Testis (tissue), 3 donors: ENCODE data around the gene SLC7A7. TPM values are rescaled to one million over a fixed set of nuclear protein-coding genes. Genes with fewer than 3 reads are reported as not detected.

Source experiments
- DNase-seq: peaks from one replicate; pipeline ENCODE4 v3.0.0-alpha.2; 2019
- H3K27ac ChIP-seq, 2 donors: fragments of 200-600 bp; sonication (generic); one replicate each; pipeline ENCODE4 v1.5.1; 2019
- H3K27me3 ChIP-seq: fragments of 200-600 bp; sonication (generic); one replicate; pipeline ENCODE4 v1.5.1; 2019
- H3K36me3 ChIP-seq: fragments of 200-600 bp; sonication (generic); one replicate; pipeline ENCODE4 v1.5.1; 2017; ENCODE audit warnings: low read depth; ENCODE audit errors: missing control alignments
- H3K4me1 ChIP-seq: fragments of 200-600 bp; sonication (generic); one replicate; pipeline ENCODE4 v1.5.1; 2019
- H3K4me3 ChIP-seq, 2 donors: fragments of 200-600 bp; sonication (generic); one replicate each; pipeline ENCODE4 v1.5.1; 2017 to 2019
- H3K9me3 ChIP-seq: fragments of 200-600 bp; sonication (generic); one replicate; pipeline ENCODE4 v1.5.1; 2017
- CTCF ChIP-seq, 3 experiments: fragments of 450-650 bp in 2 of 3; fragments of 200-600 bp in 1 of 3; sonication (generic) in 1 of 3; IDR thresholded peaks; one replicate each; pipeline ENCODE4 v1.5.1; 2016 to 2019; ENCODE audit warnings: antibody characterized with exemption in 3 of 3, mild to moderate bottlenecking in 2 of 3, moderate library complexity in 1 of 3
- POLR2A ChIP-seq: fragments of 450-650 bp; IDR thresholded peaks from one replicate; pipeline ENCODE4 v1.6.1; 2017; ENCODE audit warnings: antibody characterized with exemption, mild to moderate bottlenecking, moderate library complexity
- WGBS, 2 donors: methylation state at CpG; one replicate each; pipeline ENCODE4 v1.1.5; 2018; 5-methylcytosine and 5-hydroxymethylcytosine counted together
- intact Hi-C: fragments of 100-400 bp; cut with DNase I; formaldehyde crosslinking; loops from one replicate; pipeline ENCODE4 v1.15.1; 2023; ENCODE audit warnings: low total_unique reads
- polyA plus RNA-seq: library from polyadenylated mRNA; stranded (reverse); fragments of 350-450 nt; fragmentation: Illumina TruSeq; extraction: RNeasy Lipid Tissue Mini Kit (QIAGEN cat#74804); gene quantifications from one replicate; pipeline ENCODE4 v1.2.3, GENCODE V29; 2014; ENCODE audit warnings: low read depth, low replicate concordance; ENCODE audit not compliant: insufficient read depth
- total RNA-seq, 2 donors: library from RNA; depleted of rRNA; stranded (reverse); fragments of >200 nt; gene quantifications; one replicate each; pipeline ENCODE4 v1.2.3, GENCODE V29; 2016

SLC7A7 gene
- total and polyA plus RNA-seq, 3 donors from 2014 or later, result 22.2 to 77.1 (median 34.7) TPM

GRCh38 chr14:22802860-22803686 is 12.2 kb downstream of the SLC7A7 start:
- H3K4me3 ChIP-seq, result no peak overlapping the region
- no peaks in the 10 kb centered on the region for H3K4me1 ChIP-seq
- no peaks in the 10 kb centered on the region for H3K9me3 ChIP-seq
- intact Hi-C loops, result no loop called here
- DNase-seq, result no peak
- H3K27ac ChIP-seq, result no peak overlapping the region
- no peaks in the 10 kb centered on the region for H3K36me3 ChIP-seq
- no peaks in the 10 kb centered on the region for H3K27me3 ChIP-seq
- WGBS, 2 donors, result 85 to 87% methylated on average over 12 of the region's 12 CpGs
- TF ChIP-seq POLR2A (no peak), CTCF (IDR thresholded peaks at IDR 0.05) (no peak)

- Histone ChIP-seq H3K27me3 (no peaks in the 10 kb centered on the region), H3K36me3 (no peaks in the 10 kb centered on the region), H3K9me3 (no peaks in the 10 kb centered on the region), H3K4me3 (no peak overlapping the region), H3K27ac (no peak overlapping the region), H3K4me1 (no peaks in the 10 kb centered on the region)
- TF ChIP-seq CTCF (IDR thresholded peaks at IDR 0.05), result no peak
- 82 to 91% methylated on average over 8 of the region's 8 CpGs for WGBS, 2 donors
- intact Hi-C loops, result no loop called here
- DNase-seq, result no peak
These were observed 13.5 kb downstream of the SLC7A7 start for GRCh38 chr14:22801716-22802115.

- H3K27ac ChIP-seq, result no peak overlapping the region
- no peaks in the 10 kb centered on the region for H3K9me3 ChIP-seq
- TF ChIP-seq POLR2A (no peak), CTCF (IDR thresholded peaks at IDR 0.05) (no peak)
- no peaks in the 10 kb centered on the region for H3K4me1 ChIP-seq
- H3K4me3 ChIP-seq, result no peak overlapping the region
- no peak for DNase-seq
- no peaks in the 10 kb centered on the region for H3K27me3 ChIP-seq
- H3K36me3 ChIP-seq, result no peaks in the 10 kb centered on the region
- WGBS, 2 donors, result 89 to 96% methylated on average over 10 of the region's 10 CpGs
- intact Hi-C loops, result no loop called here
These were observed 14.9 kb downstream of the SLC7A7 start for GRCh38 chr14:22800346-22800745.

- intact Hi-C loops, result no loop called here
- Histone ChIP-seq H3K4me1 (no peaks in the 10 kb centered on the region), H3K36me3 (no peaks in the 10 kb centered on the region), H3K27ac (no peak overlapping the region), H3K9me3 (no peaks in the 10 kb centered on the region), H3K27me3 (no peaks in the 10 kb centered on the region), H3K4me3 (no peak overlapping the region)
- DNase-seq, result no peak
- TF ChIP-seq POLR2A (no peak), CTCF (IDR thresholded peaks at IDR 0.05) (no peak)
- WGBS, 2 donors, result 64 to 78% methylated on average over 2 of the region's 2 CpGs
These were observed 16.7 kb downstream of the SLC7A7 start for GRCh38 chr14:22798528-22798927.
